ENCODE results near the gene C17orf114.

C17orf114 gene

DNA sequence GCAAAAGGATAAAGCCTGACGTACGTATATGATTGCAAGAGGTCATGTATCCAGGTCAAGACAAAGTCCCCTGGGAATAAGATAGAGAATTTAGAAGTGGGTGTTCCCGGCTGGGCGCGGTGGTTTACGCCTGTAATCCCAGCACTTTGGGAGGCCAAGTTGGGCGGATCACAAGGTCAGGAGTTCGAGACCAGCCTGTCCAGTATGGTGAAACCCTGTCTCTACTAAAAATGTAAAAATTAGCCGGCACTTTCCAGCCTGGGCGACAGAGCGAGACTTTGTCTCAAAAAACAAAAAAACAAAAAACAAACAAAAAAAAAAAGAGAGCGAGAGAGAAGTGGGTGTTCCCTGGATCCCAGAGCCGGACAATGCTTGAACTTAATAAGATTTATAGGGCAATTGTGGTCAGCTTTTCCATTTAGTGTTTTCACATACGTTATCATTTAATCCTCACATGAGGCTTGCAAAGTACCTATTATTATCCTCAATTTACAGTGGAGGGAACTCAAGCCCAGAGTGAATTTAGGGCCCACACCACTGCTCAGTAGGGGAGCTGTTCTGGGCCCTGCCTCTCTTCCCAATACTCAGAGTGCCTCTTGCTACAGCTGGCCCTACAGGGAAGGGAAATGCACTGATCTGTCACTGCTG, 13.8 kb downstream of the C17orf114 start:
- DNase-seq (ENCODE audit: low read depth, low spot score), result no peak

DNA sequence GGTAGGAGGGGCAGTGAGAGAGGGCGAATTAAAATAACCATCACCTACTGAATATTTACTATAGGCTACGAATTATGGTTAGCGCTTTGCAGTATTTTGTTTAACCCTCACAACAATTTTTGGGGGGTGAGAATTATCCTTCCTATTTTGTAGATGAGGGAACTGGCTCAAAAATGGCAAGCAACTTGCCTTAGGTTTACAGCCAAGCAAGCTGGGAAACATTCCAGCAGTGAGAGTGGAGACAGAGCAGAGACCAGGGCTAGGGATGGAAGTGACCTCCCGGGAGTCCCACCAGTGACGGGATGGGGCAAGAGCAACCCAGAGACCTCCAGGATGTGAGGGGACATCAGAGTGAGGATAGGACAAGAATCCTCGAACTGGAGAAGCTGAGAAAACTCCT, 15.6 kb downstream of the C17orf114 start:
- no peak for DNase-seq (ENCODE audit: low read depth, low spot score)

DNA sequence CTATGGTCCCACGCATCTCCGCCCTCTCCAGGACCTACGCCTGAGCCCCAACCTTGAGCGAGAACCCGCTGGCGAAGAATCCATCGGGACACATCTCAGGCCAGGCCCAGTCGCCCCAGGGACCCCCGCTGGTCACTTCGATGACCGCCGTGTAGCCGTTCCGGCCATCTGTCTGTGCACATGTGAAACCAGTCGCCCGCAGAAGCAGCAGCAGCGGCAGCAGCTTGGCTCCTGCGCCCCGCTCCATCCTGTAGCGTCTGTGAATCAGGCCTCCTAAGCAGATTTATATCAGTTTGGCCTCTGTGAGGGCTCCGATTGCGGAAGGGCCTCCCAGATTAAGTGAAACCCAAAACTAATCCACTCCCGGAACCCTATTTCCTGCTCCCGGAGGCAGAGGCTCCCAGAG, 16.0 kb downstream of the C17orf114 start, which contains the start of gene VMO1:
VMO1 (minus strand) TSS at position 259 of the 406 bp plus-strand sequence; CDS start at position 247, 12 bp downstream.
- no peak for DNase-seq (ENCODE audit: low read depth, low spot score)

DNA sequence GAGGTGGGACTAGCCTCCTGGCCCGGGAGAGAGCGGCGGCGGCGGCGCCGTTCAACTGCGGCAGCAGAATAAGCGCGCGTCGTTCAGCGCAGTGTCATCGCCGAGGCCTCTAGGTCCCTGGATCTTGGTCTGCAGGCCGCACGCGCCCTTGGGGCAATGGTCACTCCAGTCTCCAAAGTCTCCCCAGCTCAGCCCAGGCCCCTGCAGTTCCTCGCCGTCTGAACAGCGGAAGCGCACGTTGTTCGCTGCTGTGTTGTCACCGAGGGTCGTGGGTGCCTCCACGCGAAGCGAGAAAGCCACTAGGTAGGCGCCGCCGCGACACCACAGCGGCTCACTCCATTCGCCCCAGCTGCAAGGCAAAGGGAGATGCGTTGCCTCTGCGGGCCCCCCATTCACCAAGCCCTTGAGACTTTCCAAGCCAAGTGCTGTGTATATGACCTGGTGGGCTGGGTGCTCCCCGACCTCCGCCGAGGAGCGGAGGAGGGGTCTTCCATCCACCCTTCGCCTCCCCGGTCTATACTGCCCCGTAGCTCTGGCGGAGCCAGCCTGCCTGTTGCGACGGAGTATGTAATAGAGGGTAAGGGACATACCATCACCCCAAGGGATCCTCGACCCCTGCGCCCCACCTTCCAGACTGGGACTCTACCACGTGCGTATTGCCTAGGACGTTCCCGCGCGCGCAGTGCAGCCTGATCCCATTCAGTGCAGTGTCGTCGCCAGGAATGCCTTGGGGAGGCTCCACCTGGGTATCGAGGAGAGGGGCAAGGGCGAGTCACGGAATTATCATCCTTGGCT, 16.6 kb downstream of the C17orf114 start:
- no peak for DNase-seq (ENCODE audit: low read depth, low spot score)

DNA sequence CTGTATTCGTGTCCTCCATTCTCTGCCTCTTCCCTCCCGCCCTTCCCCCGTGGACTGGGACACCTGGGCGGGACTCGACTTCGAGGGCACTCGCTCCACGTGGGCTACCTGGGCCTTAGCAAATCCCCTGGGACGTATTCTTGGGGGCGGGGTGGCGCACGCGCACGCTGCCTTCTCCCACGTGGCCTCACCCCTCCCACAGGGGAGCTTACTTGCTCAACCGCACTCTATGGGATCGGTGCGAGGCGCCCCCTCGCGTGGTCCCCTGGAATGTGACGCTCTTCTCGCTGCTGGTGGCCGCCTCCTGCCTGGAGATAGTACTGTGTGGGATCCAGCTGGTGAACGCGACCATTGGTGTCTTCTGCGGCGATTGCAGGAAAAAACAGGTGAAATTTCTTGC, 19.5 kb downstream of the C17orf114 start:
- DNase-seq (ENCODE audit: low read depth, low spot score), result no peak

DNA sequence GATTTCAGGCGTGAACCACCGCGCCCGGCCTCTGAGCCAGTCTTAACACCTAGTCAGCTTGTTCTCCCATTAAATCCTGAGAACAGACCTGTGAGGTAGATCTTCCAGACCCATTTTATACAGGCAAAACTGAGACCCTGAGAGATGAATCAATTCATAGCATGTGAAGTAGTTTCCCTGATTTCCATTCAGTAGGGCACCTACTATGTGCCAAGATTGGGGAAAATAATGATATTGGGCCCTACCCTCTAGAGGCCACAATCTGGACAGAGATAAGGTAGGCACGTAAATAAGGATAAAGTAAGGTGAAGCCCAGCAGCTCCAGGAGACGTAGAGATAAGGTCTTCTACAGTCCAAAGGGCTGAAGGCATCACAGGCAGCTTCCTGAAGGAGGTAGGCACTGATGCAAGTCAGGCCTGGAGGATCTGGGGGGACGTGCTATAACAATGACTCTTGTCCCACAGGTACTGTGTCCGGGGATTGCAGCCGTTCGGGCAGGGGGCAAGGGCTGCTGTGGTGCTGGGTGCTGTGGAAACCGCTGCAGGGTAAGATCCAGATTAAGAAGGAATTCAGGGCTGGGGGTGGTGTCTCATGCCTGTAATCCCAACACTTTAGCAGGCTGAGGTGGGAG, 21.7 kb downstream of the C17orf114 start:
- DNase-seq (ENCODE audit: low read depth, low spot score), result no peak

DNA sequence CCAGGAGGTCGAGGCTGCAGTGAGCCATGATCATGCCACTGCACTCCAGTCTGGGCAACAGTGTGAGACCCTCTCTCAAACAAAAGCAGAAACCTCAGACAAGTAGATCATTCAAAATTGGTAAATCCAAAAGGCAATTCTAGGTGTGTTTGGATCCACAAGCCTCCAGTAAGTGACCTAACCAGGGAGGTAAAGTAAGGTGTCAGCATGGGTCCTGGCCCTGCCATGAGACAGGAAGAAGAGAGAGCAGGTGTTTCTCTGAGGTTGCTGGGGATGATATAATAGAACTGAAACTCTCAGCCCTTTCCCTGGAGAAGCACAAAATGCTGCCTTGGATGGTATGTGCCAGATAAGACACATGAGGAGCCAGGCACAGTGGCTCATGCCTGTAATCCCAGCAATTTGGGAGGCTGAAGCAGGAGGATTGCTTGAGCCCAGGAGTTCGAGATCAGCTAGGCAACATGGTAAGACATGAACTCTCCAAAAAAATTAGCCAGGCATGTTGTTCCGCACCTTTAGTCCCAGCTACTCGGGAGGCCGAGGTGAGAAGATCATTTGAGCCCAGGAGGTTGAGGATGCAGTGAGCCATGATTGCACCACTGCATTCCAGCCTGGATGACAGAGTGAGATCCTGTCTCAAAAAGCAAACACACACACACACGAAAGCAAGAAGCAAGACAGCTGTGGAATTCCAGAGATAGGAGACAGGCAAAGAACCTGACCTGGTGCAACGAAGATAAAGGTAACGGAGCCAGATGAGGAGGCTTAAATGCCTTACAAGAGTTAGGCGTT, 24.0 kb downstream of the C17orf114 start:
- no peak for DNase-seq (ENCODE audit: low read depth, low spot score)

DNA sequence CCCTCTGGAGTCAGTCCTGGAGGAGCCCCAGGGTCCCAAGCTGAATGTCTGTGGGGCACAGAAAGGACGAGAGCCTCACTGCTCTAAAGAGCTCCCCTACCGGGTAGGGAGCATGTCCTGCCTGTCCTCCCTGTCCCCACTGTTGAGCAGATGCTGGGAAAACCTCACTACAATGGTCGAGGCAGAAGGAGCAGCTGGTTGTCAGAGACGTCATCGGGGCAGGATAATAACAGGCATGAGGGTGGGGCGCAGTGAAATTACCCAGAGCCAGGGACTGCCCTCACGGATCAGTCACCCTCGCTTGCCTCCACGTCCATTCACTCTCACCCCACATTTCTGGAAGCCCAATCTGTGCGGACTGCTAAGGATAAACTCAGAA, 29.9 kb downstream of the C17orf114 start:
- no peak for DNase-seq (ENCODE audit: low read depth, low spot score)

DNA sequence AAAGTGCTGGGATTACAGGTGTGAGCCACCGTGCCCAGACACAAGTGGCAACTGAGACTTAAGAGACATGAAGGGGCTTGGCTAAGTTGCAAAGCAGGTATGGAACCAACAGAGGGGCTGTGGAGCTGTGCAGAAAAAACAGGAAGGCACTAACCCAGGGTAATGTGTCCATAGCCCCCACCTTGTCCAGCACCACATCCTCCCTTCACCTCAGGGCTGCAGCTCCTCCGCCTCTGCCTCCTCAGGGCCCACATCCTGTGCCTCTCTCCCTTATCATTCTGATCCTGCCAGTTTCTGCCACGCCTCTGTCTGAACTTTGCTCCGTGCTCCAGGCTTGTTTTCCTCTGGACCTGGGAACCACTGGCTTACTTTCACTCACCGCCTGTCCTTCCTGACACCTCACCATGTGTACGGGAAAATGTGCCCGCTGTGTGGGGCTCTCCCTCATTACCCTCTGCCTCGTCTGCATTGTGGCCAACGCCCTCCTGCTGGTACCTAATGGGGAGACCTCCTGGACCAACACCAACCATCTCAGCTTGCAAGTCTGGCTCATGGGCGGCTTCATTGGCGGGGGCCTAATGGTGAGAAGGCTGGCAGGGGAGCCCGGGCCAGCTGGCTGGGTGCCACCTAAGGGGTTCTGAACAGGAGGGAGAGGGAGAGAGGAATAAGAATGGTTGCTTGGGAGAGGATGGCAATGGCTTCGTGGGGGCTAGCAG, 30.5 kb downstream of the C17orf114 start, which contains the start of gene TM4SF5:
TM4SF5 (plus strand) TSS at position 368 of the 716 bp plus-strand sequence; CDS start at position 405, 37 bp downstream.
- no peak for DNase-seq (ENCODE audit: low read depth, low spot score)

DNA sequence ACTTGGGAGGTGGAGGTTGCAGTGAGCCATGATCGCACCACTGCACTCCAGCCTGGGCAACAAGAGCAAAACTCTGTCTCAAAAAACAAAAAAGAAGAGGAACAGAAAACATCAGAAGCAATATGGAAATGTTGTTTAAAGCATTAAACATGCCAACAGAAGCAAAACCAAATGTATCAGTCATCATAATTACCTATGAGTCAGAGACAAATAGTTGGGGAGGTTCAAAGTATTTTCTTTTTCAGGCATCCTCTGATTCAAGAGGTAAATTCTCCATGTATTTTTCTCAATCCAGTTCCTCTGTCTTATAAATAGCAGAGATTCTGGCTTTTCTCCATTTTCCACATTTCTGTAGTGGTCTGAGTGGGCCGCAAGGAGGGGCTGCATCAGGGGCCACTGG, 32.5 kb downstream of the C17orf114 start:
- no peak for DNase-seq (ENCODE audit: low read depth, low spot score)

DNA sequence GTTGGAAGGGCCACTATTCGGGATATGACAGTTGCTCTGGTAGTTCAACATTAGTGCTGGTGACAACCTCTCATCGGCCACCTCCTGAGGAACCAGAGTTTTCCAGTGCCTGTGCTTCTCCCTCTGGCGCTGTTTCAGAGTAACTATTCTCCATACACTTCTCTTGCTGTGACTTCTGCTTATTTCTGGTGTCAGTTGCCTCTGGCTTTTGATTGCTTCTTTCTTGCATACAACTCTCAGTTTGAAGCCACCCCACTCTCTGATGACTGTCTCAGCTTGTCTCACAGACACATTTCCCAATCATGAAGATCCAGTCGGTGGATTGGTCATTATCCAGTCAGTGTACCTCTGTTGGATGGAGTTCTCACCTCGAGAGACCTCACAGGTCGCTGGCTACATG, 33.8 kb downstream of the C17orf114 start:
- no peak for DNase-seq (ENCODE audit: low read depth, low spot score)

DNA sequence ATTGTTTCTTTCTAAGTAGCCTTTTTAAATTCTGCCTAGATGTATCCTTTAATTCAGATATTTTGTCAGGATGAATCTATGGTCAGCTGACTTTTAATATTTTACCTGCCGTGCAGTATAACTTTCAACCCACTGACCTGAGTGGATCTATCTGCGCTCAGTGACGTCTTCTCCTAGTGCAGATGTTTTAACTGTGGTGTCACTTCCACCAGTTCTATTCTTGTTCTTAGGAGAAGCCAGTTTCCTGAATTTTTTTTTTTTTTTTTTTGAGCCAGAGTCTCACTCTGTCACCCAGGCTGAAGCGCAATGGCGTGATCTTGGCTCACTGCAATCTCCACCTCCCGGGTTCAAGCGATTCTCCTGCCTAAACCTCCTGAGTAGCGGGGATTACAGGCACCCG, 35.4 kb downstream of the C17orf114 start:
- DNase-seq (ENCODE audit: low read depth, low spot score), result no peak

DNA sequence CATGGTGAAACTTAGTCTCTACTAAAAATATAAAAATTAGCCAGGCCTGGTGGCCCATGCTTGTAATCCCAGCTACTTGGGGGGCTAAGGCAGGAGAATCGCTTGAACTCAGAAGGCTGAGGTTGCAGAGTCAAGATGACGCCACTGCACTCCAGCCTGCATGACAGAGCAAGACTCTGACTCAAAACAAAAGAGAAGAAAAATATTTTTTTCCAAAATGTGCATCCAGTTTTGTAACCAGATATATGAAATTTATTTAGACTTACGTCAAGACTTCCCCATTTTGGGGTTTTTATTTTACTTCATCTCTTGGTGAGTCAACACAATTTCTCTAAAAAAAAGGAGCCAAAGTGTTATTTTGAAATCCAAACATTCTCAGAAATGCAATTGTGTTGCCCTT, 35.9 kb downstream of the C17orf114 start:
- no peak for DNase-seq (ENCODE audit: low read depth, low spot score)

DNA sequence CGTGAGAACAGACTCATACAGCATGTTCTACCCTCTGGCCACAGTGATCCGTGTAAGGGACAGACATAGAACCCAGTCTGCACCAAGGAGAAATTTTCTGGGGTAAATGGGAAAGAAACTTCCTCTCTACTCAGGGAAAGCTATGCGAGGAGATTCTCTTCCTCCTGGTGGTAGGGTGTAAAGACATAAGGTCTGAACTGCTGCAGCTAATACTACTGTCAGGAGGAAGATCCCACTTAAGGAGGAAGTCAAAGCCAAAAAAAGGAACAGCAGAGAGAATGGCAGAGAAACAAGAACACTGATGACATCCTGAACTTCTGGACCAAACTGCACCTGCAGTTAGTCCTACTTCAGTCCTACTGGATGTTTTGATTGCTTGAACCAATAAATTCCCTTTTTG, 37.5 kb downstream of the C17orf114 start:
- DNase-seq (ENCODE audit: low read depth, low spot score), result no peak

DNA sequence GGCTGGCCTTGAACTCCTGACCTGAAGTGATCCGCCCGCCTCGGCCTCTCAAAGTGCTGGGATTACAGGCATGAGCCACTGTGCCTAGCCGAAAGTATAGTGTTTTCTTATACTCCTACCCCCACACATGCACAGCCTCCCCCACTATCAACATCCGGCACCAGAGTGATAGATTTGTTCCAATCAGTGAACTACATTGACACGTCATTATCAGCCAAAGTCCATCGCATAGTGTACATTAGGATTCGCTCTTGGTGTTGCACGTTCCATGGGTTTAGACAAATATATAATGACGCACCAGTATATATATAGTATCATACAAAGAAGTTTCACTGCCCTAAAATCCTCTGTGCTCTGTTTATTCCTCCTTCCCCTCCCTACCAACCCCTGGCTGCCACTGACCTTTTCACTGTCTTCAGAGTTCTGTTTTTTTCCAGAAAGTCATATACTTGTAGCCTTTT, 42.3 kb downstream of the C17orf114 start:
- DNase-seq (ENCODE audit: low read depth, low spot score), result no peak

DNA sequence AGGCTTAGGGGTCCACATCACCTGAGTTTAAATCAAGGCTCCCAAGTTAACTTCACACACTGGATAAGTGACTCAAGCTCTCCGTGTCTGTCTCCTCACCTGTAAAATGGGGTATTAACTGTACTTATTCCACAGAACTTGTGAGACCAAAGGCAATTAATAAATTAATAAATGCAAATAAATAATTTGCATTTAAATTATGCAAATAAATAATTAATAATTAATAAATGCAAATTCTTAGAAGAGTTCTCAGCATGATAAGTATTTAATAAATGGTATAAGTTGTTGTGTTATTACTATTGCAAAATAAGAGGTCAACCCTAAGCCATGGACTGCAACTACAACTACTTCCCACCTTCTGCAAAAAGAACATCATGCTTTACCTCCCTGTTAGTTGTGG, 48.7 kb downstream of the C17orf114 start:
- no peak for DNase-seq (ENCODE audit: low read depth, low spot score)

DNA sequence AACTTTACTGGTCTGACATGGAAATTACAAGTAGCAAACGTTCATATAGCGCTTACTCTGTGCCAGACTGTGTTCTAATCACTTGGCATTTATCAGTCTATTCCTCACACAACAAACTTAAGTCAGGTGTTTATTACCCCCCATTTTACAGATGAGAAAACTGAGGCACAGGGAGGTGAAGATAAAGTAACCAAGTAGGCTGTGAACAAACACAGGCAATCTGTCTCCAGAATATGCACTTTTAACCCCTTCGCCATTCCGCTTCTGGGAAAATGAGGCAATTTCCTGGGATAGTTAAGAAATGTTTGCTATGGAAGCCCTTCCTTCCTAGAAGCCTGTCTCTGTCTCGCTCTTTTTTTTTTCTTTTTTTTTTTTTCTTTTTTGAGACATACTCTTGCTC, 50.2 kb downstream of the C17orf114 start:
- no peak for DNase-seq (ENCODE audit: low read depth, low spot score)

Measured in pulmonary artery endothelial cell (primary cell).